Stimulated activated naive CD8-positive, alpha-beta T cell treated with anti-CD3 and anti-CD28 coated beads, Interleukin-15, Interleukin-2, amounts not matched to agents 100 U/mL and 50 U/mL, for 24 hours (primary cell): ENCODE measurements around the gene PABPN1.
"Not testable (repeated sequence)": the region's sequence is repeated elsewhere in the genome, so short reads cannot be mapped to it uniquely, and the experiment has no call there.

Experiments
- ATAC-seq: fragments of 150-1000 bp; cut with Tn5 transposase; one replicate; pipeline ENCODE4 v1.10.0; 2021
- DNase-seq: peaks from one replicate; pipeline ENCODE4 v3.0.0; 2021

The PABPN1 gene

GRCh38 chr14:23301288-23301968 lies 19.8 kb upstream of the PABPN1 start:
- ATAC-seq (peak; percentile 88), DNase-seq (peak; percentile 98)

GRCh38 chr14:23301969-23302289 lies 19.3 kb upstream of the PABPN1 start:
- peak; percentile 14 for ATAC-seq
- no peak for DNase-seq

GRCh38 chr14:23302290-23303225 lies 18.7 kb upstream of the PABPN1 start, which contains the start of gene PPP1R3E:
Gene PPP1R3E, minus strand, starts transcription at chr14:23302859. Its CDS starts 283 bp downstream, at chr14:23302576.
- DNase-seq = peak; percentile 93

DNA sequence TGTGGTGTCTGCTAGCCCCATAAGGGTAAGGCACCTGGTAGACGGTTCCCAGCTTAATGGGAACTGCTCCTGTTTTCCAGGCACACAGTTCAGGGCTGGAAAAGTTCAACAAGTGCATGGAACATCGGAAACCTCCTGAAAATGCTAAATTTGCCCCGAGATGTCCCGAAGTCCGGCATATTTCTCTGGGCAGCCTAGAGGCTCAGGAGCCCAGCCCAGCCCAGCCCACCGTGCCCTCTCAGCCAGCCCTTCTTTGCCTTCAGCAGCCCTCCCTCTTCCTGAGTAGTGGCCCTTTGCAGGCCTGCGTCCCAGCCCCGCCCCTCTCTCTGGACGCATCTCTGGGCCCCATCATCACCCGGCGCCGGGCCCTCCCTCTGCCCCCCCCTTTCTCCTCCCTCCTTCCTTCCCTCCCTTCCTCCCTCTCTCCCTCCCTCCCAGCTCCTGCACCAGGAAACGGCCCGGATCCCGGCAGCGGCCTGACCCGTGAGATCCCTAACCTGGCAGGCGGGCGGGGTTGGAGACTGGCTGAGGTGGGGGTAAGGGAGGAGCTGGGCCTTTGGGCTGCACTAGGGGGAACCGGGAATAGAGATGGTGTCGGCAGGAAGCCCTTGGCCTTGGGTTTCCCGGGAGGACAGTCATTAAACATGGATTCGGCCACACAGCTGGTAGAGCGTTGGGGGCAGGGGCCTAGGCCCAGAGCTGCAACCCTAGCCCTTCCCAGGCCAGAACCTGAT lies 14.7 kb upstream of the PABPN1 start, which contains the start of gene BCL2L2:
Gene BCL2L2 (plus strand): TSS at position 422 of the 734 bp plus-strand sequence. CDS start 935 bp downstream, outside the sequence.
- ATAC-seq = no peak
- DNase-seq = peak; percentile 43

More at GRCh38 chr14:23302290-23303225, 18.7 kb upstream of the PABPN1 start, which contains the start of gene PPP1R3E:
- peak; percentile 37 for ATAC-seq

DNA sequence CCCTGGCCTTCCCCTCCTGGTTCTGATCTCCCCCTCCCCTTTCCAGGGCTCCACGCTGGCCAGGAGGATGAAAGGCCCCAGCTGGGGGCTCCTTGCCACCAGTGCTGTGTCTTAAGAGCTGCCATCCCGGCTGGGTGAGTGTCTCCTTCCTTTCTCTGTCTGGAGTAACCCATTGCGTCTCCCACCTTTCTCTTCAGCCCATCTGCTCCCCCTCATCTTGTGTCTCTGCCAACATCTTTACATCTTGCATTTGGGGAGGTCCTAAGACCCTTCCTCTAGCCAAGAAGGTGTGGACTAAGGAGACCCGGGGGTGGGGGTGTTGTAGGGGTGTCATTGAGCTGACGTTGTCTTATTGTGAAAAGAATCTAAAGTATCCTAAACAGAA lies 14.1 kb upstream of the PABPN1 start:
- no peak for DNase-seq
- no peak for ATAC-seq

DNA sequence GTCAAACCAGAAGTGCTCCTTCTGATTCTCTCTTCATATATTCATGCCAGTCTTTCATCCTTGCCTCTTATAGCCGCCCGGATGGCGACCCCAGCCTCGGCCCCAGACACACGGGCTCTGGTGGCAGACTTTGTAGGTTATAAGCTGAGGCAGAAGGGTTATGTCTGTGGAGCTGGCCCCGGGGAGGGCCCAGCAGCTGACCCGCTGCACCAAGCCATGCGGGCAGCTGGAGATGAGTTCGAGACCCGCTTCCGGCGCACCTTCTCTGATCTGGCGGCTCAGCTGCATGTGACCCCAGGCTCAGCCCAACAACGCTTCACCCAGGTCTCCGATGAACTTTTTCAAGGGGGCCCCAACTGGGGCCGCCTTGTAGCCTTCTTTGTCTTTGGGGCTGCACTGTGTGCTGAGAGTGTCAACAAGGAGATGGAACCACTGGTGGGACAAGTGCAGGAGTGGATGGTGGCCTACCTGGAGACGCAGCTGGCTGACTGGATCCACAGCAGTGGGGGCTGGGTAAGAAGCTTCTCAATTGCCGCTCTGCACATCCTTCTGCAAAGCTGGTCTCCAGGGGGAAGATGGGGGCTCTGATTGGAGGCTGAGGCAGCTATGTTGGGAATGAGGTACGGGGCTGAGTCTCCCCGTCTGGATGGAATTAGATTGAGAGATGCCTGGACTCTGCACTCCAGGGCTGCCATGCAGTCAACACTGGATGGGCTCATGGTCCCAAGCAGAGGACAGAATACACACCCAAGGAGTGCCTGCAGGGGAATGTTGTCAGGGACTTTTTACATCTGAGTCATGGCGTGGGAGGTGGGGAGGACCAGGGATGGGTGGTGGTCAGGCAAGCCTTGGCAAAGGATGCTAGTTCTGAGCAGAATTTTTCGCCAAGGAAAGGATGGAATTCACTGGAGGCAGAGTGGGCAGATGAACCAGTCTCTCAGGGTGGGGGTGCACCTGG lies 13.3 kb upstream of the PABPN1 start:
- ATAC-seq (no peak), DNase-seq (no peak)

DNA sequence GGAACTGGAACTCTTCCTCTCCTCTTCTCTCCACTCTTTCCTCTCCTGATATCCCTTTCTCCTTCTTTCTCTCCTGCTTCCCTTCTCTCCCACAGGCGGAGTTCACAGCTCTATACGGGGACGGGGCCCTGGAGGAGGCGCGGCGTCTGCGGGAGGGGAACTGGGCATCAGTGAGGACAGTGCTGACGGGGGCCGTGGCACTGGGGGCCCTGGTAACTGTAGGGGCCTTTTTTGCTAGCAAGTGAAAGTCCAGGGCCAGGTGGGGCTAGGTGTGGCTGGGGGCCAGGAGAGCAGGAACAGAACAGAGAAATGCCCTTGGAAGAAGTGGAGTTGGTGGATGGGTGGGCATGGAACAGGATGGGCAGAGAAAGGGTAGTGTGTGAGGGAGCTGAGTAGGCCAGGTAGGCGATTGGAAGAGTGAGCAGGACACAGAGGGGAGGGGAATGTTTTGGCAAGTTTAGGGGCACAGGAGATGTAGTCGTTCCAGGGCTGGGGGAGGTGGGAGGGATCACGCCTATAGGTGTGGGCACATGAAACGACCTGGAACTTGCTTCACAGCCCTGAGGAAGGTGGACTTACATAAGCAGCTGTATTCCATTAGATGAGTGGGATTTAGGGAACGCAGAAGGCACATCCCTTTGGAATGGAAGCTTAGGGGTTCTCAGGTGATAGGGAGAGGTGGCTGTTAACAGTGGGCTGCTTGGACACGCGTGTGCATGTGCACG lies 12.4 kb upstream of the PABPN1 start:
- ATAC-seq = no peak
- DNase-seq = no peak

- DNase-seq (no peak), ATAC-seq (no peak)
Observed at GRCh38 chr14:23310546-23310945, 10.7 kb upstream of the PABPN1 start.

GRCh38 chr14:23316300-23316699 lies 5.0 kb upstream of the PABPN1 start:
- ATAC-seq = no peak
- no peak for DNase-seq

DNA sequence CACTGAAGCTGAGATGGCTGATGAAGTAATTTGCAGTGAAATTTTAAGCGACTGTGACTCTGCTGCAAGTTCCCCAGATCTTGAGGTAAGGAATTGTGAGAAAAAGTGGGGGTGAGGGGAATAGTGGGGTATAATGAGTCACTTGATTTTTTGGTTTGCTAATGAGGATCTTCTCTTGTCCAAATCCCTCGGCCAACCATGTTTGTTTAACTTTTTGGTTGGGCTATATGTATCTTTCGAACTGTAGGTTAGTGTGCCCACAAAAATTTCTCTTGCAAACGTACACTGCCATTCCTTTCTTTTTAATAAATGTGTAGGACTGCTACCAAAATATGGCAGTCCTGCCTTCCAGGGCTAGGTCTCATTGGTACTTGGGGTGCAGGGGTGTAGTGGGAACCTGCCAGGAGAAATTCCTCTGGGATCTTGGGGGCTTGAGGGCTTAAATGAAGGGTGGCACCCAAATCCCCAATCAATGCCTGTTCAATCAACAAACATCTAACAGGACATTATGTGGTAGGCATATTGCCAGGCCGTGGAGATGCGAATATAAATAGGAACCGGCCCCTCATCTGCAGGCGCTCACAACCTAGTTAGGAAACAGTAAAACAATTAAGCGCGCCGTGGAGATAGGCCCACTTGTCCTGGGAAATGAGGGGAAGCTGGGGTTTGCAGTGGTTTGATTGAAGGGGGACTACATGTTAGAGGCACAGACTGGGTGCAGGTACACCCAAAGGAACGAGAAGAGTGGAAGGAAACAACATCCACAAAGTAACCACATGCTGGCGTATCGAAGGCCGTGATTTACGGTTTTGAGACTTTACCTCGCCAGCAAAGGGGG lies 1.3 kb upstream of the PABPN1 start:
- DNase-seq = no peak
- no peak for ATAC-seq

- DNase-seq (peak; percentile 69), ATAC-seq (peak; percentile 15)
Observed at GRCh38 chr14:23321572-23322547, 603 bp downstream of the PABPN1 start.

GRCh38 chr14:23322568-23323517 lies 1.6 kb downstream of the PABPN1 start:
- DNase-seq (no peak), ATAC-seq (no peak)

GRCh38 chr14:23323838-23324454 lies 2.7 kb downstream of the PABPN1 start:
- ATAC-seq = no peak
- DNase-seq = no peak

DNA sequence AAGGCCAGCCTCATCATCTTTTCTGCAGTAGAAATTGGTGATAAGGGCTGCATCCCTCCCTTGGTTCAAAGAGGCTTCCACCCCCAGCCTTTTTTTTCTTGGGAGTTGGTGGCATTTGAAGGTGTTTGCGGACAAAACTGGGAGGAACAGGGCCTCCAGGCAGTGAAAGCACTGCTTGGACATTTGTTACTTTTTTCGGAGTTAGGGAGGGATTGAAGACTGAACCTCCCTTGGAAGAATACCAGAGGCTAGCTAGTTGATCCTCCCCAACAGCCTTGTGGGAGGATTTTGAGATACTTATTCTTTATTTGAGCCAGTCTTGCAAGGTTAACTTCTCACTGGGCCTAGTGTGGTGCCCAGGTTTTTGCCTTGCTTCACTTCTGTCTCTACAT lies 3.2 kb downstream of the PABPN1 start:
- ATAC-seq = no peak
- DNase-seq = no peak

DNA sequence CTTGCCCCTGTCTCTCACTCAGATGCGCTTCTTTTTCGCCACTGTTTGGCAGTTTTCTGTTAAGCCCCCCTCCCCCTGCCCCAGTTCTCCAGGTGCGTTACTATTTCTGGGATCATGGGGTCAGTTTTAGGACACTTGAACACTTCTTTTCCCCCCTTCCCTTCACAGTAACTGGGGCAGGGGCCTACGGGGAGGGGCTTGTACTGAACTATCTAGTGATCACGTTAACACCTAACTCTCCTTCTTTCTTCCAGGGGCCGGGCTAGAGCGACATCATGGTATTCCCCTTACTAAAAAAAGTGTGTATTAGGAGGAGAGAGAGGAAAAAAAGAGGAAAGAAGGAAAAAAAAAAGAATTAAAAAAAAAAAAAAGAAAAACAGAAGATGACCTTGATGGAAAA lies 3.7 kb downstream of the PABPN1 start:
- DNase-seq (no peak), ATAC-seq (no peak)

DNA sequence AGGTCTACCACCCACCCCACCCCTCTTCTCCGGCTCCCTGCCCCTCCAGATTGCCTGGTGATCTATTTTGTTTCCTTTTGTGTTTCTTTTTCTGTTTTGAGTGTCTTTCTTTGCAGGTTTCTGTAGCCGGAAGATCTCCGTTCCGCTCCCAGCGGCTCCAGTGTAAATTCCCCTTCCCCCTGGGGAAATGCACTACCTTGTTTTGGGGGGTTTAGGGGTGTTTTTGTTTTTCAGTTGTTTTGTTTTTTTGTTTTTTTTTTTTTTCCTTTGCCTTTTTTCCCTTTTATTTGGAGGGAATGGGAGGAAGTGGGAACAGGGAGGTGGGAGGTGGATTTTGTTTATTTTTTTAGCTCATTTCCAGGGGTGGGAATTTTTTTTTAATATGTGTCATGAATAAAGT lies 4.5 kb downstream of the PABPN1 start:
- ATAC-seq, DNase-seq: not testable (repeated sequence)
